H1 (cell line): ENCODE measurements around the gene AATK. TPM values are rescaled to one million over a fixed set of nuclear protein-coding genes. Genes with fewer than 3 reads are reported as not detected.

ENCODE experiments used
- ATF2 ChIP-seq: IDR thresholded peaks from 2 replicates; pipeline ENCODE4 v1.6.1; 2012; ENCODE audit warnings: low read length, inconsistent platforms
- EZH2 ChIP-seq: fragments of 200-600 bp; sonication (generic); IDR thresholded peaks from 2 replicates; pipeline ENCODE4 v1.7.1; 2012; ENCODE audit warnings: low read depth, mild to moderate bottlenecking, moderate library complexity, low read length, inconsistent platforms; ENCODE audit not compliant: severe bottlenecking
- GABPA ChIP-seq: IDR thresholded peaks from 2 replicates; pipeline ENCODE4 v1.6.1; 2011; ENCODE audit warnings: mild to moderate bottlenecking, low read length, moderate library complexity, borderline replicate concordance; ENCODE audit not compliant: insufficient read depth
- HDAC2 ChIP-seq, 2 experiments: fragments of 300-600 bp in 1 of 2; sonication (generic) in 1 of 2; IDR thresholded peaks; 2 replicates each; pipeline ENCODE4 v1.6.1; 2011 to 2012; ENCODE audit warnings: low read depth in 2 of 2, low read length in 2 of 2, mild to moderate bottlenecking in 2 of 2, moderate library complexity in 2 of 2, borderline replicate concordance in 1 of 2, inconsistent platforms in 1 of 2
- KDM1A ChIP-seq: fragments of 200-600, 300-600 bp; sonication (generic); IDR thresholded peaks from 2 replicates; pipeline ENCODE4 v1.7.1; 2016; ENCODE audit warnings: mild to moderate bottlenecking, low read length, borderline replicate concordance
- RAD21 ChIP-seq, 2 experiments: IDR thresholded peaks in 1 of 2; conservative IDR thresholded peaks in 1 of 2; 2 replicates each; pipeline ENCODE4 v1.6.1; 2011; ENCODE audit warnings: low read depth in 2 of 2, low read length in 2 of 2, improper control_type of control experiment in 1 of 2, inconsistent platforms in 1 of 2, mild to moderate bottlenecking in 1 of 2, moderate library complexity in 1 of 2
- SAP30 ChIP-seq: fragments of 300-600 bp; sonication (generic); IDR thresholded peaks from 2 replicates; pipeline ENCODE4 v1.7.1; 2012; ENCODE audit warnings: low read length, moderate library complexity, mild to moderate bottlenecking, inconsistent platforms; ENCODE audit not compliant: insufficient read depth, insufficient replicate concordance
- TAF1 ChIP-seq: IDR thresholded peaks from 2 replicates; pipeline ENCODE4 v1.6.1; 2011; ENCODE audit warnings: mild to moderate bottlenecking, low read depth, low read length
- polyA plus RNA-seq, 7 experiments: library from polyadenylated mRNA; depleted of rRNA in 3 of 7; stranded (reverse) in 5 of 7; unstranded in 2 of 7; fragments of >200 nt in 5 of 7; fragments of 200-250 nt in 2 of 7; gene quantifications; 1 replicate in 5 of 7; 2 replicates in 1 of 7; 4 replicates in 1 of 7; pipeline versions ENCODE4 v1.2.1 to v1.2.3, GENCODE V29; 2011 to 2013; ENCODE audit warnings: missing spikeins in 2 of 7, mixed read lengths in 2 of 7
- total RNA-seq: library from RNA; stranded (reverse); fragmentation: NEBNext Ultra II Directional; extraction: Animal tissue kit (Norgen Biotek cat#: 25700); gene quantifications from 2 replicates; pipeline ENCODE4 v1.2.1, GENCODE V29; 2021

Gene AATK
- total and polyA plus RNA-seq, 2 of the 8 experiments (the other 6 are each of a cell fraction or from before 2014, with no cell fraction given): 1.7 to 3.5 TPM

GRCh38 chr17:81166033-81166492, at the start of gene AATK (continued):
- no peak for TF ChIP-seq SAP30
- no peak for TF ChIP-seq ATF2
- TF ChIP-seq GABPA: no peak
- no peak for TF ChIP-seq KDM1A
- TF ChIP-seq EZH2: no peak
- no peak for TF ChIP-seq HDAC2 (IDR thresholded peaks at IDR 0.05; ENCODE audit: borderline replicate concordance in 1 of 2, low read depth in 2 of 2, low read length in 2 of 2)
- no peak for TF ChIP-seq TAF1
- no peak for TF ChIP-seq RAD21 (IDR thresholded peaks at IDR 0.05 in 1 of 2, conservative IDR thresholded peaks at IDR 0.05 in 1 of 2; ENCODE audit: low read depth in 2 of 2, low read length in 2 of 2)
